HEK293 (cell line): Measurements from ENCODE around the gene RCAN2.

Experiments
- AEBP2 ChIP-seq: fragments of 450-650 bp; formaldehyde crosslinking; IDR thresholded peaks from 2 replicates; pipeline ENCODE4 v1.5.1; 2016; ENCODE audit warnings: missing biosample characterization, missing genetic modification characterization, borderline replicate concordance
- ATF2 ChIP-seq: fragments of 450-650 bp; formaldehyde crosslinking; IDR thresholded peaks from 2 replicates; pipeline ENCODE4 v1.5.1; 2016; ENCODE audit warnings: missing biosample characterization, missing genetic modification characterization, low read depth
- BCL11A ChIP-seq: fragments of 450-650 bp; formaldehyde crosslinking; IDR thresholded peaks from 2 replicates; pipeline ENCODE4 v1.5.1; 2016; ENCODE audit warnings: low read depth, missing biosample characterization, missing genetic modification characterization
- GLIS2 ChIP-seq: fragments of 450-650 bp; formaldehyde crosslinking; IDR thresholded peaks from 2 replicates; pipeline ENCODE4 v1.5.1; 2016; ENCODE audit warnings: missing biosample characterization, missing genetic modification characterization
- HIC1 ChIP-seq: fragments of 450-650 bp; formaldehyde crosslinking; IDR thresholded peaks from 2 replicates; pipeline ENCODE4 v1.5.1; 2016; ENCODE audit warnings: missing biosample characterization, missing genetic modification characterization
- MEIS1 ChIP-seq: sonication (generic); formaldehyde crosslinking; IDR thresholded peaks from 2 replicates; pipeline ENCODE4 v1.8.1; 2022; ENCODE audit warnings: missing genetic modification reagents, mild to moderate bottlenecking, borderline replicate concordance
- MYNN ChIP-seq: fragments of 450-650 bp; formaldehyde crosslinking; IDR thresholded peaks from 2 replicates; pipeline ENCODE4 v1.5.1; 2016; ENCODE audit warnings: missing biosample characterization, missing genetic modification characterization, borderline replicate concordance
- MZF1 ChIP-seq: fragments of 450-650 bp; formaldehyde crosslinking; IDR thresholded peaks from 2 replicates; pipeline ENCODE4 v1.5.1; 2017; ENCODE audit warnings: missing biosample characterization, missing genetic modification characterization, borderline replicate concordance
- TRIM28 ChIP-seq: IDR thresholded peaks from 2 replicates; pipeline ENCODE4 v1.6.1; 2011; ENCODE audit warnings: low read length, control low read depth, borderline replicate concordance
- ZBTB11 ChIP-seq: fragments of 450-650 bp; formaldehyde crosslinking; conservative IDR thresholded peaks from 2 replicates; pipeline ENCODE4 v1.5.1; 2016; ENCODE audit warnings: low read depth, missing biosample characterization, missing genetic modification characterization
- ZBTB20 ChIP-seq: fragments of 450-650 bp; formaldehyde crosslinking; IDR thresholded peaks from 2 replicates; pipeline ENCODE4 v1.5.1; 2016; ENCODE audit warnings: missing biosample characterization, missing genetic modification characterization
- ZBTB44 ChIP-seq: fragments of 450-650 bp; IDR thresholded peaks from 2 replicates; pipeline ENCODE4 v1.5.1; 2018; ENCODE audit warnings: missing biosample characterization, mild to moderate bottlenecking, missing genetic modification characterization
- ZFP69B ChIP-seq: fragments of 450-650 bp; formaldehyde crosslinking; IDR thresholded peaks from 2 replicates; pipeline ENCODE4 v1.5.1; 2016; ENCODE audit warnings: missing biosample characterization, missing genetic modification characterization
- ZNF311 ChIP-seq: fragments of 450-650 bp; formaldehyde crosslinking; IDR thresholded peaks from 2 replicates; pipeline ENCODE4 v1.5.1; 2017; ENCODE audit warnings: missing biosample characterization, missing genetic modification characterization, borderline replicate concordance
- ZNF324 ChIP-seq: fragments of 450-650 bp; formaldehyde crosslinking; IDR thresholded peaks from 2 replicates; pipeline ENCODE4 v1.5.1; 2016; ENCODE audit warnings: missing biosample characterization, missing genetic modification characterization
- ZNF366 ChIP-seq: fragments of 450-650 bp; formaldehyde crosslinking; conservative IDR thresholded peaks from 2 replicates; pipeline ENCODE4 v1.5.1; 2016; ENCODE audit warnings: missing biosample characterization, missing genetic modification characterization
- ZNF394 ChIP-seq: fragments of 450-650 bp; formaldehyde crosslinking; IDR thresholded peaks from 2 replicates; pipeline ENCODE4 v1.5.1; 2016; ENCODE audit warnings: missing biosample characterization, missing genetic modification characterization, mild to moderate bottlenecking, moderate library complexity, borderline replicate concordance
- ZNF518A ChIP-seq: fragments of 450-650 bp; formaldehyde crosslinking; conservative IDR thresholded peaks from 2 replicates; pipeline ENCODE4 v1.5.1; 2016; ENCODE audit warnings: low read depth, missing biosample characterization, missing genetic modification characterization
- ZNF548 ChIP-seq: fragments of 450-650 bp; formaldehyde crosslinking; IDR thresholded peaks from 2 replicates; pipeline ENCODE4 v1.5.1; 2016; ENCODE audit warnings: missing biosample characterization, missing genetic modification characterization
- ZNF549 ChIP-seq: fragments of 450-650 bp; IDR thresholded peaks from 2 replicates; pipeline ENCODE4 v1.5.1; 2018; ENCODE audit warnings: missing biosample characterization, missing genetic modification characterization, mild to moderate bottlenecking, inconsistent platforms, moderate library complexity
- ZNF558 ChIP-seq: fragments of 450-650 bp; formaldehyde crosslinking; IDR thresholded peaks from 2 replicates; pipeline ENCODE4 v1.5.1; 2016; ENCODE audit warnings: missing biosample characterization, missing genetic modification characterization
- ZNF610 ChIP-seq: fragments of 450-650 bp; formaldehyde crosslinking; IDR thresholded peaks from 2 replicates; pipeline ENCODE4 v1.5.1; 2016; ENCODE audit warnings: missing biosample characterization, missing genetic modification characterization, borderline replicate concordance
- ZNF658 ChIP-seq: fragments of 450-650 bp; formaldehyde crosslinking; IDR thresholded peaks from 2 replicates; pipeline ENCODE4; 2016; ENCODE audit warnings: missing biosample characterization, missing genetic modification characterization
- ZNF791 ChIP-seq: fragments of 450-650 bp; formaldehyde crosslinking; IDR thresholded peaks from 2 replicates; pipeline ENCODE4 v1.5.1; 2016; ENCODE audit warnings: missing biosample characterization, missing genetic modification characterization

The RCAN2 gene

GRCh38 chr6:46490425-46491200, 636 bp downstream of the RCAN2 start (continued):
- no peak for TF ChIP-seq ATF2 (tag by site-specific recombination)
- TF ChIP-seq ZNF394 (tag by site-specific recombination) = no peak
- no peak for TF ChIP-seq TRIM28
- no peak for TF ChIP-seq MEIS1
- no peak for TF ChIP-seq ZNF548 (tag by site-specific recombination)
- TF ChIP-seq HIC1 (tag by site-specific recombination) = no peak
- no peak for TF ChIP-seq ZNF311 (tag by site-specific recombination)
- TF ChIP-seq ZNF366 (tag by site-specific recombination) = no peak
- no peak for TF ChIP-seq ZNF558 (tag by site-specific recombination)
- TF ChIP-seq ZBTB44 (tag by site-specific recombination) = no peak
- TF ChIP-seq MZF1 (tag by site-specific recombination) = no peak
- no peak for TF ChIP-seq MYNN (tag by site-specific recombination)
- no peak for TF ChIP-seq ZFP69B
- TF ChIP-seq ZNF549 (tag by site-specific recombination) = no peak
- peak; percentile 15; the same call in 1 of the 2 replicates for TF ChIP-seq GLIS2 (tag by site-specific recombination)
- TF ChIP-seq ZNF658 (tag by site-specific recombination) = no peak
- no peak for TF ChIP-seq ZBTB11
- TF ChIP-seq AEBP2 (tag by site-specific recombination) = no peak
- no peak for TF ChIP-seq ZNF518A
- TF ChIP-seq ZNF610 (tag by site-specific recombination) = no peak
- no peak for TF ChIP-seq ZNF791
- TF ChIP-seq ZBTB20 (tag by site-specific recombination) = peak; percentile 26; the same call in 1 of the 2 replicates
- TF ChIP-seq BCL11A (tag by site-specific recombination) = no peak
- no peak for TF ChIP-seq ZNF324 (tag by site-specific recombination)
